Stimulated activated CD4-positive, alpha-beta T cell treated with anti-CD3 and anti-CD28 coated beads, Interleukin-12 subunit alpha, Interleukin-12 subunit beta, amount 100 ng/mL, for 48 hours (primary cell): ENCODE measurements around the gene ATP6V0E1.
"Not testable (repeated sequence)": the region's sequence is repeated elsewhere in the genome, so short reads cannot be mapped to it uniquely, and the experiment has no call there.

Experiments used
- DNase-seq, 3 donors: peaks; one replicate each; pipeline ENCODE4 v3.0.0-alpha.2; 2020; ENCODE audit warnings: low read depth in 2 of 3, low spot score in 1 of 3

The ATP6V0E1 gene

GRCh38 chr5:173069671-173070070, 86.1 kb downstream of the ATP6V0E1 start:
- no peak for DNase-seq

- DNase-seq, result no peak
Observed at GRCh38 chr5:173075137-173075843, 91.7 kb downstream of the ATP6V0E1 start.

- no peak for DNase-seq
Observed at GRCh38 chr5:173075970-173076369, 92.4 kb downstream of the ATP6V0E1 start.

GRCh38 chr5:173076471-173076870, 92.9 kb downstream of the ATP6V0E1 start:
- DNase-seq, result not testable (repeated sequence)

- no peak for DNase-seq
Observed at GRCh38 chr5:173078878-173079277, 95.3 kb downstream of the ATP6V0E1 start.
